AG04450 (cell line): ENCODE measurements around the gene SHROOM1. TPM values are rescaled to one million over a fixed set of nuclear protein-coding genes. Genes with fewer than 3 reads are reported as not detected.

Experiments
- CTCF ChIA-PET: fragments of 300-600, 350-600 bp; formaldehyde crosslinking; extraction: SDS; loops from one replicate; lab custom pipeline; 2022; ENCODE audit warnings: antibody characterized with exemption, inconsistent platforms; lab: Charles Lee
- POLR2A ChIA-PET: fragments of 350-600 bp; formaldehyde crosslinking; extraction: SDS; loops from one replicate; lab custom pipeline; 2021; ENCODE audit warnings: antibody characterized with exemption, inconsistent platforms; lab: Yijun Ruan, JAX
- DNase-seq: peaks from one replicate; pipeline ENCODE4 v3.0.0-alpha.2; 2011; ENCODE audit warnings: low read depth, low spot score
- H3K27ac ChIP-seq: one replicate; pipeline ENCODE4 v1.5.1; 2012; ENCODE audit warnings: low read depth, low read length, control low read depth
- H3K27me3 ChIP-seq: one replicate; pipeline ENCODE4 v1.6.0; 2012; ENCODE audit warnings: low read length; ENCODE audit not compliant: control insufficient read depth, insufficient read depth
- H3K4me3 ChIP-seq: 2 replicates; pipeline ENCODE4 v1.5.1; 2011; ENCODE audit warnings: mild to moderate bottlenecking, low read depth, low read length, control low read depth
- H3K9me3 ChIP-seq: 2 replicates; pipeline ENCODE4 v1.5.1; 2012; ENCODE audit warnings: low read length; ENCODE audit not compliant: control insufficient read depth, insufficient read depth
- CTCF ChIP-seq: IDR thresholded peaks from 2 replicates; pipeline ENCODE4 v1.5.1; 2011; ENCODE audit warnings: low read depth, low read length, control low read depth, inconsistent platforms
- polyA plus RNA-seq: library from polyadenylated mRNA; depleted of rRNA; stranded (reverse); fragments of >200 nt; gene quantifications from 2 replicates; pipeline ENCODE4 v1.2.3, GENCODE V29; 2011

Gene SHROOM1
- polyA plus RNA-seq, 1 experiment: 4.5 TPM

GRCh38 chr5:132775476-132775961 is 54.9 kb downstream of the SHROOM1 start:
- peak overlapping the region; percentile 28; the same call in 1 of the 2 replicates for H3K4me3 ChIP-seq
- no peaks in the 10 kb centered on the region for H3K9me3 ChIP-seq
- no peak overlapping the region for H3K27ac ChIP-seq
- ChIA-PET POLR2A (no interaction called here), CTCF (interaction anchor here (0.8 kb wide), 2 partner anchors 8 to 45 kb away, joined by 5 to 7 read pairs; no protein-coding TSS in a partner anchor)
- TF ChIP-seq CTCF: no peak
- no peak for DNase-seq
- H3K27me3 ChIP-seq: no peaks in the 10 kb centered on the region

GRCh38 chr5:132774896-132775295 is 55.6 kb downstream of the SHROOM1 start:
- ChIA-PET CTCF (no interaction called here), POLR2A (no interaction called here)
- TF ChIP-seq CTCF: no peak
- H3K27ac ChIP-seq: no peak overlapping the region
- H3K9me3 ChIP-seq: no peaks in the 10 kb centered on the region
- DNase-seq: no peak
- no peak overlapping the region for H3K4me3 ChIP-seq
- no peaks in the 10 kb centered on the region for H3K27me3 ChIP-seq

GRCh38 chr5:132774406-132774805 is 56.0 kb downstream of the SHROOM1 start:
- no peaks in the 10 kb centered on the region for H3K27me3 ChIP-seq
- no peaks in the 10 kb centered on the region for H3K9me3 ChIP-seq
- ChIA-PET CTCF (no interaction called here), POLR2A (no interaction called here)
- no peak for DNase-seq
- TF ChIP-seq CTCF: no peak
- H3K27ac ChIP-seq: no peak overlapping the region
- no peak overlapping the region for H3K4me3 ChIP-seq

- no peak for DNase-seq
- TF ChIP-seq CTCF: no peak
- Histone ChIP-seq H3K4me3 (no peak overlapping the region), H3K27me3 (no peaks in the 10 kb centered on the region), H3K9me3 (no peaks in the 10 kb centered on the region), H3K27ac (no peak overlapping the region)
- ChIA-PET POLR2A (no interaction called here), CTCF (interaction anchor here (1.3 kb wide), 1 partner anchor 46 kb away, joined by 3 read pairs; no protein-coding TSS in a partner anchor)
Measured at GRCh38 chr5:132773601-132774355, 56.7 kb downstream of the SHROOM1 start.

GRCh38 chr5:132773114-132773513 is 57.3 kb downstream of the SHROOM1 start:
- ChIA-PET CTCF (interaction anchor here (1.3 kb wide), 1 partner anchor 47 kb away, joined by 3 read pairs; no protein-coding TSS in a partner anchor), POLR2A (no interaction called here)
- DNase-seq: no peak
- Histone ChIP-seq H3K4me3 (no peak overlapping the region), H3K27ac (no peak overlapping the region), H3K9me3 (no peaks in the 10 kb centered on the region), H3K27me3 (no peaks in the 10 kb centered on the region)
- no peak for TF ChIP-seq CTCF
